SK-N-SH (cell line): ENCODE data around the gene CACNG5. TPM values are rescaled to one million over a fixed set of nuclear protein-coding genes. Genes with fewer than 3 reads are reported as not detected.
A peak's percentile ranks its signal among the peaks of the same experiment; 100 is the strongest.

ENCODE experiments used
- CTCF ChIA-PET: fragments of 300-600, 350-600 bp; formaldehyde crosslinking; extraction: SDS; loops from one replicate; lab custom pipeline; 2021; lab: Yijun Ruan, JAX
- POLR2A ChIA-PET: fragments of 350-600 bp; sonication (Branson Sonifier 250); formaldehyde crosslinking; extraction: SDS; loops from one replicate; lab custom pipeline; 2020; ENCODE audit warnings: antibody characterized with exemption, inconsistent platforms; lab: Yijun Ruan, JAX
- DNase-seq: peaks from one replicate; pipeline ENCODE4 v3.0.0; 2012
- H2AFZ ChIP-seq: fragments of 200-600 bp; sonication (generic); 2 replicates; pipeline ENCODE4 v1.8.1; 2016; ENCODE audit warnings: antibody characterized with exemption, mild to moderate bottlenecking, low read depth
- H3F3A ChIP-seq: fragments of 200-600 bp; sonication (generic); replicated peaks from 2 replicates; pipeline ENCODE3; 2016; ENCODE audit warnings: antibody characterized with exemption, mild to moderate bottlenecking; ENCODE audit not compliant: insufficient read depth
- H3K27ac ChIP-seq, 2 experiments: fragments of 200-500 bp in 1 of 2; fragments of 200-600 bp in 1 of 2; sonication (Bioruptor generic) in 1 of 2; sonication (generic), shearing (Covaris generic) in 1 of 2; 2 replicates each; pipeline versions ENCODE4 v1.5.1 to v1.6.1; 2014 to 2016; ENCODE audit warnings: low read depth in 2 of 2, inconsistent platforms in 1 of 2, low read length in 1 of 2, mild to moderate bottlenecking in 1 of 2, mixed read lengths in 1 of 2
- H3K27me3 ChIP-seq: fragments of 200-600 bp; sonication (generic), shearing (Covaris generic); 2 replicates; pipeline ENCODE4 v1.6.1; 2016; ENCODE audit warnings: mixed run types; ENCODE audit not compliant: insufficient read depth
- H3K36me3 ChIP-seq, 2 experiments: fragments of 200-500 bp in 1 of 2; fragments of 200-600 bp in 1 of 2; sonication (Bioruptor generic) in 1 of 2; sonication (generic) in 1 of 2; replicated peaks in 1 of 2; 2 replicates each; pipeline versions ENCODE3 to v1.5.1; 2014 to 2016; ENCODE audit warnings: low read length in 1 of 2, mild to moderate bottlenecking in 1 of 2; ENCODE audit not compliant: insufficient read depth in 2 of 2, control insufficient read depth in 1 of 2
- H3K4me1 ChIP-seq, 2 experiments: fragments of 200-500 bp in 1 of 2; fragments of 200-600 bp in 1 of 2; sonication (Bioruptor generic) in 1 of 2; sonication (generic), shearing (Covaris generic) in 1 of 2; 2 replicates each; pipeline versions ENCODE4 v1.5.1 to v1.6.1; 2014 to 2016; ENCODE audit warnings: low read depth in 1 of 2, low read length in 1 of 2, mixed run types in 1 of 2; ENCODE audit not compliant: insufficient read depth in 2 of 2, control insufficient read depth in 1 of 2
- H3K4me2 ChIP-seq: fragments of 200-600 bp; sonication (generic), shearing (Covaris generic); 2 replicates; pipeline ENCODE4 v1.6.1; 2017; ENCODE audit warnings: mixed run types
- H3K4me3 ChIP-seq, 2 experiments: fragments of 200-500 bp in 1 of 2; fragments of 200-600 bp in 1 of 2; sonication (Bioruptor generic) in 1 of 2; sonication (generic), shearing (Covaris generic) in 1 of 2; 2 replicates each; pipeline versions ENCODE4 v1.5.1 to v1.8.1; 2014 to 2016; ENCODE audit warnings: low read depth in 2 of 2, inconsistent platforms in 1 of 2, low read length in 1 of 2, mild to moderate bottlenecking in 1 of 2, mixed read lengths in 1 of 2, moderate library complexity in 1 of 2
- H3K79me2 ChIP-seq: fragments of 200-600 bp; sonication (generic); 2 replicates; pipeline ENCODE4 v1.8.1; 2017; ENCODE audit warnings: mild to moderate bottlenecking; ENCODE audit not compliant: insufficient read depth
- H3K9ac ChIP-seq: fragments of 200-600 bp; sonication (generic); 2 replicates; pipeline ENCODE4 v1.6.1; 2017; ENCODE audit warnings: mixed run types
- H3K9me2 ChIP-seq: fragments of 200-600 bp; sonication (generic); 2 replicates; pipeline ENCODE4 v1.6.1; 2017; ENCODE audit warnings: mixed run types
- H3K9me3 ChIP-seq: fragments of 200-600 bp; sonication (generic); 2 replicates; pipeline ENCODE4 v1.6.1; 2017; ENCODE audit warnings: mixed run types, mild to moderate bottlenecking, moderate library complexity
- H4K20me1 ChIP-seq: fragments of 200-600 bp; sonication (generic); 2 replicates; pipeline ENCODE4 v1.6.1; 2017; ENCODE audit warnings: mild to moderate bottlenecking, mixed run types; ENCODE audit not compliant: insufficient read depth
- ELF1 ChIP-seq: IDR thresholded peaks from 2 replicates; pipeline ENCODE4 v1.4.0; 2012
- EZH2phosphoT487 ChIP-seq: fragments of 200-600 bp; sonication (generic); IDR thresholded peaks from 2 replicates; pipeline ENCODE4 v1.6.1; 2017; ENCODE audit warnings: low read depth, mixed run types, mild to moderate bottlenecking, antibody characterized with exemption, moderate library complexity, borderline replicate concordance
- FOXJ3 ChIP-seq: sonication (generic); formaldehyde crosslinking; IDR thresholded peaks from 2 replicates; pipeline ENCODE4 v1.5.1; 2020; ENCODE audit warnings: mild to moderate bottlenecking, missing genetic modification reagents
- FOXM1 ChIP-seq: IDR thresholded peaks from 2 replicates; pipeline ENCODE4 v1.4.0; 2012; ENCODE audit warnings: low read depth, mild to moderate bottlenecking
- GABPA ChIP-seq: IDR thresholded peaks from 2 replicates; pipeline ENCODE4 v1.4.0; 2012; ENCODE audit warnings: low read depth, mild to moderate bottlenecking
- MEF2A ChIP-seq: IDR thresholded peaks from 2 replicates; pipeline ENCODE4 v1.4.0; 2012; ENCODE audit warnings: low read depth, borderline replicate concordance
- RXRA ChIP-seq: IDR thresholded peaks from 2 replicates; pipeline ENCODE4 v1.4.0; 2012; ENCODE audit warnings: low read depth, mild to moderate bottlenecking, borderline replicate concordance
- TCF12 ChIP-seq: IDR thresholded peaks from 2 replicates; pipeline ENCODE4 v1.4.0; 2012
- USF2 ChIP-seq: fragments of 150-350 bp; IDR thresholded peaks from 2 replicates; pipeline ENCODE4 v1.6.1; 2017; ENCODE audit warnings: antibody characterized with exemption, low read length, low read depth, borderline replicate concordance
- WGBS: methylation state at CpG from one replicate; pipeline ENCODE4 v1.1.6; 2017; ENCODE audit warnings: low lambda C conversion rate; 5-methylcytosine and 5-hydroxymethylcytosine counted together
- polyA plus RNA-seq, 3 experiments: library from polyadenylated mRNA; depleted of rRNA; stranded (reverse); fragments of >200 nt; gene quantifications; 2 replicates each; pipeline ENCODE4 v1.2.3, GENCODE V29; 2012
- TF ChIP-seq, protein P1 (sequence below): IDR thresholded peaks from 2 replicates; pipeline ENCODE4 v1.6.1; 2012; ENCODE audit warnings: mild to moderate bottlenecking, low read depth, low read length, moderate library complexity
- TF ChIP-seq, protein P2 (sequence below): IDR thresholded peaks from 2 replicates; pipeline ENCODE4 v1.4.0; 2012; ENCODE audit warnings: low read depth
- TF ChIP-seq, protein P3 (sequence below): fragments of 200-600 bp; sonication (generic); IDR thresholded peaks from 2 replicates; pipeline ENCODE4 v1.6.1; 2017; ENCODE audit warnings: antibody characterized with exemption, mild to moderate bottlenecking, moderate library complexity

The CACNG5 gene
- polyA plus RNA-seq, 1 of the 3 experiments (the other 2 are of a cell fraction): 0.10 TPM

GRCh38 chr17:66906321-66907278, 71.7 kb downstream of the CACNG5 start (continued):
- TF ChIP-seq, protein P1, sequence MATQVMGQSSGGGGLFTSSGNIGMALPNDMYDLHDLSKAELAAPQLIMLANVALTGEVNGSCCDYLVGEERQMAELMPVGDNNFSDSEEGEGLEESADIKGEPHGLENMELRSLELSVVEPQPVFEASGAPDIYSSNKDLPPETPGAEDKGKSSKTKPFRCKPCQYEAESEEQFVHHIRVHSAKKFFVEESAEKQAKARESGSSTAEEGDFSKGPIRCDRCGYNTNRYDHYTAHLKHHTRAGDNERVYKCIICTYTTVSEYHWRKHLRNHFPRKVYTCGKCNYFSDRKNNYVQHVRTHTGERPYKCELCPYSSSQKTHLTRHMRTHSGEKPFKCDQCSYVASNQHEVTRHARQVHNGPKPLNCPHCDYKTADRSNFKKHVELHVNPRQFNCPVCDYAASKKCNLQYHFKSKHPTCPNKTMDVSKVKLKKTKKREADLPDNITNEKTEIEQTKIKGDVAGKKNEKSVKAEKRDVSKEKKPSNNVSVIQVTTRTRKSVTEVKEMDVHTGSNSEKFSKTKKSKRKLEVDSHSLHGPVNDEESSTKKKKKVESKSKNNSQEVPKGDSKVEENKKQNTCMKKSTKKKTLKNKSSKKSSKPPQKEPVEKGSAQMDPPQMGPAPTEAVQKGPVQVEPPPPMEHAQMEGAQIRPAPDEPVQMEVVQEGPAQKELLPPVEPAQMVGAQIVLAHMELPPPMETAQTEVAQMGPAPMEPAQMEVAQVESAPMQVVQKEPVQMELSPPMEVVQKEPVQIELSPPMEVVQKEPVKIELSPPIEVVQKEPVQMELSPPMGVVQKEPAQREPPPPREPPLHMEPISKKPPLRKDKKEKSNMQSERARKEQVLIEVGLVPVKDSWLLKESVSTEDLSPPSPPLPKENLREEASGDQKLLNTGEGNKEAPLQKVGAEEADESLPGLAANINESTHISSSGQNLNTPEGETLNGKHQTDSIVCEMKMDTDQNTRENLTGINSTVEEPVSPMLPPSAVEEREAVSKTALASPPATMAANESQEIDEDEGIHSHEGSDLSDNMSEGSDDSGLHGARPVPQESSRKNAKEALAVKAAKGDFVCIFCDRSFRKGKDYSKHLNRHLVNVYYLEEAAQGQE: no peak
- TF ChIP-seq EZH2phosphoT487: no peak
- TF ChIP-seq, protein P2, sequence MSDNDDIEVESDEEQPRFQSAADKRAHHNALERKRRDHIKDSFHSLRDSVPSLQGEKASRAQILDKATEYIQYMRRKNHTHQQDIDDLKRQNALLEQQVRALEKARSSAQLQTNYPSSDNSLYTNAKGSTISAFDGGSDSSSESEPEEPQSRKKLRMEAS: peak; percentile 24; the same call in 1 of the 2 replicates
- no peak for TF ChIP-seq USF2
- TF ChIP-seq FOXJ3: 0 out of 2 replicates have a peak, but pooled peaks have one; percentile 21
- no peak for TF ChIP-seq FOXM1
- TF ChIP-seq, protein P3, sequence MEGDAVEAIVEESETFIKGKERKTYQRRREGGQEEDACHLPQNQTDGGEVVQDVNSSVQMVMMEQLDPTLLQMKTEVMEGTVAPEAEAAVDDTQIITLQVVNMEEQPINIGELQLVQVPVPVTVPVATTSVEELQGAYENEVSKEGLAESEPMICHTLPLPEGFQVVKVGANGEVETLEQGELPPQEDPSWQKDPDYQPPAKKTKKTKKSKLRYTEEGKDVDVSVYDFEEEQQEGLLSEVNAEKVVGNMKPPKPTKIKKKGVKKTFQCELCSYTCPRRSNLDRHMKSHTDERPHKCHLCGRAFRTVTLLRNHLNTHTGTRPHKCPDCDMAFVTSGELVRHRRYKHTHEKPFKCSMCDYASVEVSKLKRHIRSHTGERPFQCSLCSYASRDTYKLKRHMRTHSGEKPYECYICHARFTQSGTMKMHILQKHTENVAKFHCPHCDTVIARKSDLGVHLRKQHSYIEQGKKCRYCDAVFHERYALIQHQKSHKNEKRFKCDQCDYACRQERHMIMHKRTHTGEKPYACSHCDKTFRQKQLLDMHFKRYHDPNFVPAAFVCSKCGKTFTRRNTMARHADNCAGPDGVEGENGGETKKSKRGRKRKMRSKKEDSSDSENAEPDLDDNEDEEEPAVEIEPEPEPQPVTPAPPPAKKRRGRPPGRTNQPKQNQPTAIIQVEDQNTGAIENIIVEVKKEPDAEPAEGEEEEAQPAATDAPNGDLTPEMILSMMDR: peak; percentile 98
- no peak for TF ChIP-seq MEF2A

DNA sequence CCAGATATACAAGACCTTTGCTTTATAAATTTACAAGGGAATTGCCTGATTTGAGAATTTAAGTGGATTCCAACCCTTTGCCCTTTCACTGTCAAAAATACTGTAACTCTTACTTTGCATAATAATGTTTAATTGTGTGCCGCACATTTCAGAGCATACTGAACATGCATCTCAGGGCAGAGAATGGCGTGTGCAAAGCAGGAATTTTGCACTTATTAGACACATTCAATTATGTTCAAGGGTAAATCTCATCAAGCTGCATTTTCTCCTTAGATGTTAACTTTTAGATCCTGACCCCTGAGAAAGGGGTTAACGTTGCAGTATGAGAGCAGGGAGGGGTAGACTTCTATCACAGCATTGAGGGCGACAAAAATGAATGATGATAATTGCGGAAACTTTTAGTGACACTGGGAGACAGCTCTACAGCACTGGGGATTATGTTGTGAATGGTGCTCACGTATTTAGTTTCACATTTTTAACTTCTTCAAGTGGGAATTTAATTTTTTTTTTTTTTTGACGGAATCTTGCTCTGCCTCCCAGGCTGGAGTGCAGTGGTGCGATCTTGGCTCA, 75.0 kb downstream of the CACNG5 start:
- Histone ChIP-seq H3K27ac (no peak overlapping the region), H3K4me2 (no peak overlapping the region), H4K20me1 (no peaks in the 10 kb centered on the region), H3K9me3 (no peaks in the 10 kb centered on the region), H3K4me1 (peaks cover 5 to 16% of the 10 kb centered on the region in 2 experiments; a peak in 3 of 4 replicates), H2AFZ (no peak overlapping the region), H3K36me3 (no peaks in the 10 kb centered on the region), H3K9me2 (no peaks in the 10 kb centered on the region), H3K79me2 (no peaks in the 10 kb centered on the region), H3K27me3 (no peaks in the 10 kb centered on the region; the same call in 1 of the 2 replicates), H3K9ac (no peak overlapping the region), H3F3A (no peaks in the 10 kb centered on the region), H3K4me3 (no peak overlapping the region)
- POLR2A ChIA-PET: no interaction called here
- TF ChIP-seq TCF12 (no peak), GABPA (no peak), RXRA (no peak), ELF1 (no peak), USF2 (no peak)
- CTCF ChIA-PET: interaction anchor here (0.6 to 4.4 kb wide), 10 partner anchors 10 to 249 kb away, joined by 3 to 64 read pairs (median 3); no protein-coding TSS in a partner anchor
- 79% methylated on average over 8 of the region's 8 CpGs for WGBS
- no peak for DNase-seq
